Activated CD8-positive, alpha-beta memory T cell treated with anti-CD3 and anti-CD28 coated beads, Interleukin-2, amount 50 U/mL, for 1 hour (primary cell): ENCODE measurements around the gene LRIG3.

Experiments used
- DNase-seq: peaks from one replicate; pipeline ENCODE4 v3.0.0-alpha.2; 2020; ENCODE audit errors: extremely low read depth

Gene LRIG3

DNA sequence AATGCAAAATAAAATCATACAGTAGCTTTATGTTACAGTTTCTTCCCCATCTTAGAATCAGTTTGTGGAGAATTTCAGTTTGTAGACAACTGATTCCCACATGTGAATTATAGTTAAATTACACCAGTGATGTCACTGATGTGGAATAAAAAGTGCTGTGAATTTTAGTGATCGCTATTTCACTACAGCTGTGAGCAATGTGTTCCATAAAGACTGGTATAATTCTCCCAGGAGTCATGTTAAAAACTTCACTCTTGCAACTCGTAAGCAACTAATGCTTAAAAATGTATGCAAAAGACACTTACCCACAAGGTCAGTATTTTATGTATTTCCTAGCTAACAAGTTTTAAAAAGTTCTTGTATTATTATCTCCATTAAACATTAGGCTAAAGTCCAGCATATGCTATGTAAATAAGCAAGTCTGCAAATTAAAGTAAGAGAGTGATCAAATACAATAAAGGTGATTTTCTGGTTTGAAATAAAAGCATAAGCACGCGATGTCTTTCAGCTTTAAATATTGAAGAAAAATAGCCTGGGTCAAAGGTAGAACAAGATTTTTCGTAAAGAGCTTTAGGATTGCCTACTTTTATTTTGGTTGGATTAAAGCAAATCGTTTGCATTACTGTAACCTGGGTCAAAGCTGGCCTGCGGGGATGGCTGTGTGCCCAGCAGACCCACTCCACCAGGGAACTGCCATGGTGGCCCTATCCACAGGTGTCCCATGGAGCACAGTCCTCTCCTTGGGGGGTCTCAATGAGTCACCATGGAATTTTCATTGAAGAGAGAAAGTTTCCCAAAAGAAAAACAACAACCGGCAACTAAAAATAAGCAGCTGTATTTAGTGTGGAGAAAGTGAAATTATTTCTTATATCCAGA lies 12.7 kb upstream of the LRIG3 start:
- no peak for DNase-seq

DNA sequence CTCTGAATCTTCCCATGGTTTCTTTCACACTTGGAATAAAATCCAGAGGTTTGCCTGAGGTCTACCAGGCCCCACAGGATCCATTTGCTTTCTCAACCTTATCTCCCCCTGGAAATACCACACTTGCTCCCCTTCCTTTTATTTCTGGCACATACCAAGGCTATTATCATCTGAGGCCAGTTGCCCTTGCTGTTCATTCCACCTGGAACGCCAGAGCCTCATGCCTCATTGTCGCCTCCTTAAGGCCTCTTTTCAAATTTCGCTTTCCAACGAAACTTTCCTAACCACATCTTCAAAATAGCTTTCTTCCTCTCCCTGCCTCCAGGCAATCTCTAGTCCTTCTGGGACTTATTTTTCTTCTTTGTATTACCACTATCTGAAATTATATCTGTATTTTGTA lies 11.2 kb upstream of the LRIG3 start:
- DNase-seq: no peak

DNA sequence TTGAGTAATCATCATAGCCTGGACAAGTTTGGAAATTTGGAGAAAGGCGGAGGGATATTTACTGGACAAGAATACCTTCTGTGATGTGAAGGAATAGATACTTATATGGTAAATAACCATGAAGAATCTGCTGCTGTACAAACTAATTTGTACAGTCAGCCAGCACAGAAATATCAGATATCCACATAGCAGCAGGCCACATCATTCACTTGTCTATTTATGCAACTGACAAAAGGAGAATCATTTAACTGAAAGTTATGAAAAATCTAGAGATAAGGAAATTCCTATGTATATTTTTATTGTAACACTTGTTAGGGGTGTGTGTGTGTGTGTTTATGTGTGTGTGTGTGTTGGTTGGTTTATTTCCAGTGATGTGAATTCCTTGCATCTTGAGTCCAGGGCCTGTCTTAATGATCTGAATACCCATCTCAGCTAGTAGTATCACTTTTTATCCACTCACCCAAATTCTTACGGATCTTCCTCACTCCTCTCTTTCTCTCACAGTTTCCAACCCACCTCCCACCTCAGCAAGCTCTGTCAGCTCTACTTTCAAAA lies 10.5 kb upstream of the LRIG3 start:
- no peak for DNase-seq

DNA sequence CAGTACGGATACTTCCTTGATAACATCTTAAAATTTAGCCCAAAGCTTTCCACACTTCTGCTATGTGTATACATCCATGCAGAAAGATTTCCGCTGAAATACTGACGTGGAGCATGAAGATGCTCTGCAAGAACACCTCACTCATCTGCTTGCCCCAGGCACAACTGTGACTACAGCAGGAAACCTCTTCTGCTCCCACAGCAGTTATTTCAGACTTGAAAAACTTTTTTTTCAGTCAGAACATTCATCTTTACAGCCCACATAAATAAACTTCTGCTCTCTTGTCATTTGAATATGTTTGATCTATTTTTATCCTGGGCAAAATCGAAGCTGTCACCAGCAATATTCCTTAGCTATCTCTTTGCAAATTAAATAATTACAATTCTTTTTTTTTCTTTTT lies 6.8 kb upstream of the LRIG3 start:
- DNase-seq: no peak

DNA sequence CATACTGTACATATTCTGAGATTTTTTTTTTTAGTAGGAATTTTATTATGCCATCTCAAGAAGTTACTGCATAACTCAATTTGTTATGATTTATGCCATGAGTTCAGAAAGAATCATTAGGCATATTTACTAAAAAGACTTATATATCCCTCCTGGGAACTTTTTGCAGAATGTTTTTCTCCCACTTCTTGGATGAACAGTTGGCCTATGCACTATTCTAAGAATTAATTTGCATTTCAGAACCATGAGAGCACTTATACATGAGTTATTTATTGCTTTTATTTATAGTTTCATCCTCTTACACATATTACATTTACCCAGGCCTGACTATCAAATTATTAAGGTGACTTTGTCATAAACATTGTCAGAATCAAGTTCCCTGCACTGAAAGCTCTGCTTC lies 6.3 kb upstream of the LRIG3 start:
- no peak for DNase-seq

DNA sequence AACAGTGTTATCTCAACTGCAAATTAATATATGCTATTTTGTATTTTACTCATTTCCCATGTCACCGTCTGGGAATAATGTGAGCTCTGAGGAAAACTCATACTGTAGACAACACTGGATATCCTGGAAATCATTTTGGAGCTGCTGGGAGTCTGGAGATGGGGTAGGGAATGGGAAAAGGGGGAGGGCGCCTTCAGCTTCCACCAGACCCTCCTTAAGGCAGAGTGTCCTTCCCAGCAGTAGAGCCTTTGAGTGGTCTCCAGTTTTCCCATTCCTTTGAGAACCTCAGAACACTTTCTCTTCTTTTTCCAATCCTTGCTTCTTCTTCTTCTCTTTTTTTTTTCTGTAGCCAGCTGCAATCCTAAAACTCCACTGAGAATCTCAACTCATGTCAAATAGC lies 5.4 kb upstream of the LRIG3 start:
- no peak for DNase-seq

DNA sequence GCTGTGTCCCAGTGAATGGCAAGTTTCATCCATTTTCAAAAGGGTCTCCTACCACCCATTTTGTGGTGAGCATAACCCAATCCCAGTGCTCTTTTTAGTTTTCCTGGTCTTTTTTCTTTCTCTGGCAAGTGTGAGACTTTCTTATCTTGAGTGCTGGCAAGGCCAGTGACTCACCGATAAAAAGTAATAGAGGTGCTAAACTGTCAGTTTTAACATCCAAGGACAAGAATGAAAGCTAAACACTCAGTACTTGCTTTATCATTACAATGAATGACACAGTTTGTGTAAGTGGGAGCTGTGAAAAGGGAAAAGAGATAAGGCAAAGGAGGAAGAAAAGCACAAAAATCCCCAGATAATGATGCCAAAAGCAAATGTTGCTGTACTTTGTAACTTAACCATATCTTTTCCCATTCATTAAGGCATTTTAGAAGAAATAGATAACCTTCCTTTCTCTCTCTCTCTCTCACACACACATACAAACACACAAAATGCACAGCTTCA lies 4.9 kb upstream of the LRIG3 start:
- no peak for DNase-seq

DNA sequence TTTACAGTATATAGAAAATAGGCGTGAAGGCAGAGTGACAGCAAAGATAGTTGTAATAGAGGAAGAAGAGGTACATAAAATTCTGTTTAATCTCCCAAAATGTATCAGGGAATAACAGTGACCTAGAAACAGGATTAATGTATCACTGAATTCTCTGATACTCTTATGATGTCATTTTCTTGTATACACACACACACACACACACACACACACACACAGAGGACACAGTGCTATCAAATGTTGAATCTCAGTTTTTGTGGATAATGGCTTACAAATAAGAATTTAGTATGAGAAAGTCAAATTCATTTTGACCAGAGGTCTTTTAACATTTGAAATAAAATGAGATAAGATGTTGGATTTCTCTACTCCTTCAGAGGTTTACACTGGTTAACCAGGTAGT lies 4.3 kb upstream of the LRIG3 start:
- DNase-seq: no peak

DNA sequence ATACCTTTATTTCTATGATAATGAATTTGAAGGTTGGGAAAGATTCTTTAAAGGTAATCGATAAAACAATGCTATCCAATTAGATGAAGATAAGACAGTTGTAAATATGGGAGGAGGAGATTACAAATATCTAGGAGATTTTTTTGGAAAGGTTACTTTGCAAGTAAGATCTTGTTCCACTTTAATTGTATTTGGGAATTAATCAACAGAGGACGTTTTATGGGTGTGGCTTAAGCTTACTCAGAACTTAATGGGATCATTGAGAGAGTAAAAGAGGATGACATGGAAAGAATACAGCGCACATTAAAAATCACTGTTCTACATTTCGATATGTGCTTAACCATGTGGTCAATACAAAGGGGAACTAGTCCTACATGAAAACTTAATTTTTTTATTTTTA lies 3.5 kb upstream of the LRIG3 start:
- no peak for DNase-seq

DNA sequence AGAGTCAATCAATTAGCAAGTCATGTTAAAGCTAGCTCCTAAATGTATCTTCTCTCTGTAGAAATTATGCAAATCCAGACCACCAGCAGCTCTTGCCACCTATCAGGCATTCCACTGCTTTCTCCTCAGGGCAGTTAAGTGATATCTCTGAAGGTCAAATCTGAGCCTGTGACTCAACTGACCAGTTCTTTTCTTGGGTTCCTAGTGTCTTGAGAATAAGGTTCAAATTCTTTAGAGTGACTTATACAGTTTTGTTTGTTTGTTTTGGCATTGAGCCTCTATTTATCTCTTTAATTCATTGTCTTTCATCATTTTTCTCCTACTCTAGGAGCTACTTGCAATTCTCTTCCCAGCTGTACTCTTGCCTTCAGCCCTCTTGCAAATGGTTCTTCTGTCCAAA lies 2.5 kb upstream of the LRIG3 start:
- no peak for DNase-seq

DNA sequence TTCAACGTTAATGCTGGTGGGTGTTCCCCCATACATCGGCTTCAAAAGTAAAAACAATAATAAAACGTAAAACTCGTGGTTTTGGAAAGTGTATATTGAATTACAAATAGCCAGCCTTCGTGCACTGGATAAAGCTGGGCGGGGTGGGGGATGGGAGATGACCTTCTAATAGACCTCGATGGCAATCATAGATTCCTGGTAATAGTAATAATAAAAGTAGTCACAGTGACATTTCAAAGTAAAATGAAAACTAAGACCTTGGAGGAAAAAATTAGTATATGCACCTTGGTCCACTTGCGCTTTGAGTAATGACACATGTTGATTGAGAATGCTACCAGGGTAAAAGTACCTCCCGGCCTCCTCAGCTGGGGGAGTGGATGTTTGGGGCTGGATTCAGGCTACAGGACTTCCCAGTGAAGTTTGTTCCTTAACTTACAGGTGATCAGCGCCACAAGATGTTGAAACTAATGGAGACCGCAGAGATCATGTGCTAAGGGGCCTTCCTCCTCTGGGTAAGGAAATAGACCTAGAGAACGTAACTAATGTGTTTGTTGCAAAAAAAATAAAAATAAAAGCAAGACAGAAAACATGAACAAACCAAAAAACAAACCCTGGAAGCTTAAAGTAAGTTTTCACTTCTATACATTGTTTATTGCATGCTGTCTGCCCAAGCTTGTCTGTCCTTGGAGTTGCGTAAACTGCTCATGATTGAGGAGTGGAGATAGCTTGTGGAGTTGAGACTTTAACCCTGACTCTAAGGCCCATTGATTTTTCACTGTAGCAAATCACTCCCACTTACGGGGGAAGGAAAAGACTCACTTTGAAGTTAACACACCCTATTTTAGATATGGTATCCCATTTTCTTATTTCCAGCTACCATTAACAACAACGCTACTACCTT lies 907 bp upstream of the LRIG3 start:
- DNase-seq: no peak

DNA sequence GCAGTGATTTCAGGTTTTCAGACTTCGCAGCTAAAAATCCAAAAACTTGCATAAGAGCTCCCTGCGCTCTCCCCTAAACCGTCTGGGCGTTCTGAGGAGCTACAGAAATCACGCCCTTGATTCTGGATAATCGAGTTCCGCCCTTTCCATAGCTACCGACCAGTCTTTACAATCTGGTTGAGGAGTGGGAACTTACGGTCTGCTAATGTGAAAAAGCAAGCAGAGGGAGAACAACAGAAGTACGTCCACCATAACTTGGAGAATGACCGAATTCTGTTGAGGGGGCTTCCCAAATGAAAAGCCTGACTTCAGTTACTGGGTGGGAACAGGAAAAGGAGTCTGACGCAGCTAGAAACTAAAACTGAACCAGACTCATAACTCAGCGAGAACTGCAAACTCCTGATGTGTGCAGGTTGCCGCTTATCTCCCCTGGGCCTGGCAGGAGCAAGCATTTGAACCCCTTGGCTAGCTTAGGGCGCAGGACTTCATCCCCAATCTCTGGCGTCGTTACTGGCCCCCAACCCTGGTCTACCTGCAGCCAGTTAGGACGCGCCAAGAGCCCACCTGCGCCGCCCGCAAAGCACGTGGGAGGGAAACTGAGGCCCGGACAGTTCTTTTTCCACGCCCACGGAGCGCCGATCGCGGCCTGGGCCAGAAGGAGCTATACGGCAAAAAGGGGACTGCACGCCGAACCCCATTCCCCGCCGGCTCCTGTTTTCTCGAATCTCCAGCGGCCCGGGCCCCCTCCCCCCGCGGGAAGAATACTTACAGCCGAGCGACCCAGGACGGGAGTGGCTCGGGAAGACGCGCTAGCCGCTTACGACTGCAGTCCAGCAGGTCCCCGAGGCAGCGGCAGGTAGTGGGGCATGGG lies 838 bp downstream of the LRIG3 start:
- DNase-seq: no peak

DNA sequence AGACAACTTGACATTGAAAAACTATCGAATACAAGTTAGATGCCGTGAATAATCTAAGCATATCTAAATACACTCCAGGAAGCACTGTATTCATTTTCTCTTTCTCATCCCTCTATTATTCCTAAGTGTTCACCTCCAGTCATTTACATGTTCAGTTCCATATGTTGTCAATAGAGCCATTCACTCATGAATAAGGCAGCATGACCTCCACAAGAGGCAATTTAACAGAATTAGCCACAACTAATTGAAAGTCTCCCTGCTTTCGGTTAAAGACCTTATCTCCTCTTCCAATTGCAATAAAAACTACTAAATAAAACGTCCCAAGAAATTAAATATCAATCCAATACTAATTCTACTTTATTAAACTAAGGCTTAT lies 1.8 kb downstream of the LRIG3 start:
- no peak for DNase-seq

DNA sequence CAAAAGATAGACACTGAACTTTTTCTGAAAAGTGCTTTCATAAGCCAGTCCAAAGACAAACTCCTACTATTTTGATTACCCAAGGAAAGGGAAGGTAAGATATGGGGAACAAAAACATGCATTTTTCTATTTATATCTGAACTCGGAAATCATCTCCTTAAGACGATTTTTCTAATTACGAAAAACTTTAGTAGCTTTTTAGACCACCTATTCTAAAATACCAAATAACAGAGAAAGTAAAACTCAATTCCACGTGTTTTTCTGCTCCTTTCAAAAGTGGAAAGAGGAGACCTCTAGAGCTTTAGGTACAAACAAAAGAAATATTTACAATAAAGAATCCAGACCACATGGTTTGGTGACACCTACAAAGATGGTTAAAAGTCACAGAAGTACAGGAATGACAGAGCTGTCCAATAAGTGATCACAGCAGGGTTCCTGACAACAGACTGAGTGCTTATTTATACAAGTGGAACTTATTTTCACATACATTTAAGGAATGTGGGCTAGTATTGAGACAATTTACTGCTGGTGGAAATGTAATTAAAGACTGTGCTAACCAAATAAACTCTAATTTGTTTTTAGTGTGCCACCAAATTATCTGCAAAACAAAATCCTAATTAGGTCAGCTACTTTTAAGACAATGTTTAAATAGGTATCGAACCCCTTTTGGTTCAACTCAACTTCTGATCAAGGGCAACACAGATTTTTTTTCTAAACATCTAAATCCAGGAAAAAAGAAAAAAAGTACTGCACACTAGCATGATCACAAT lies 2.4 kb downstream of the LRIG3 start:
- no peak for DNase-seq

DNA sequence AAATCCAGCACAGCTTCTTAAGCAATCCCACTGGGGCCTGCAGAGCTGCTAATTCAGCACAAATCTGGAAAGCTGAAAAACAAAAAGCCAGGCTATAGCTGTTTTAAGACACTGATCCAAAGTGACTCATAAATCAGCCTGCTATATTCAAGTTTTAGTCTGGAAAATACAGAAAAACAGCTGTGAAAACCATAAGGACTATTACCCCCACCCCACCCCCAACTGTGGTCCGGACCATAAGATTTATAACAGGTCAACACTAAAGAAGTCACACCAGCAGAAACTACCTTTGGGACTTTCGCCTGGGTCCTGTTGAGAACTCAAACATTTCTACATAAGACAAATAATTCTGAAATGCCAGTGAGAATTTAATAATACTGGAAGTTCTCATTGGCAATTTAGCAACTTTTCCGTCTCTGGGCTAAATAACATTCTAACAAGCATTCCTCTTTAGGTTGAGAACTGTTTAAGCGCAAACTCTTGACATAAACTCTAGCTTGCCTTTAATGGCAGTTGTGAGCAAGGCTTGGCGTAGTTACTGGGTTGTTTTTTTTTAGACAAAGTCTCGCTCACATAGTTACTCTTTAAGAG lies 3.3 kb downstream of the LRIG3 start:
- DNase-seq: no peak

DNA sequence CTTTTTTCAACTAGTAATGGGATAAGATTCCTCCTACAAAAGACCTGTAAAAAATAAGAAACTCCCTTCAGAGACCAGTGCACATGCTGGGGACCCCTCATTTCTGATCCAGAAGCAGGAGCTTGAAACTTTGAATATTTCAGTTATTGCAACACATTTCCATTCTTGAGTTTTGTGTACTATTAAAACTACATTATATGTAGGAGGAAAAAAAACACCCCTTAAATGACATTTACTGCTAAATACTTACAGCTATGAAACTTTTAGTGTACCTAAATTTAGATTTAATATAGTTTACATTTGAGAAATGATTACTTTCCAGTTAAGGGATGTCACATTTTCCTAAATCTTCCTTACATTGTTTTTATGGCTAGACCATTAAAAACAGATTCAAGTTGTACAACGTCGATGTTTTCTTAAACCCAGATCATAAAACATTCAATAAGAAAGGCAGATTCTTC lies 4.1 kb downstream of the LRIG3 start:
- DNase-seq: no peak

DNA sequence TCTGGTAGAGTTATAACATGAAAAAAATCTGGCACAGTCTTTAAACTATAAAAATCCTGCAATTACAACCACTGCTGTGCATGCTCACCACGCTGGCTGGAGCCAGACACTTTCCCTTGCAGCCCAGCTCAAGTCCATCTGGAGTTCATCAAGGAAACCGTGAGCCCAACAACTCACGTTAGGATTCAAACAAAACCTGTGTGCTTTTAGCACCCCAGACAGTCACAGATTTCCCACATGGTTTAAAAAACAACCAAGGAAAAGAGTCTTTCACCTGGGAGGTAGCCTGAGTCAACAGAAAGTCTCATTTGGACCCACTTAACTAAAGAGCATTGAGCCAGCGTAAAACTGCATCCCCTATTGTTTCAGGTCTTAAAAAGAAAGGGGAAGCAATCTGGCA lies 4.7 kb downstream of the LRIG3 start:
- no peak for DNase-seq

DNA sequence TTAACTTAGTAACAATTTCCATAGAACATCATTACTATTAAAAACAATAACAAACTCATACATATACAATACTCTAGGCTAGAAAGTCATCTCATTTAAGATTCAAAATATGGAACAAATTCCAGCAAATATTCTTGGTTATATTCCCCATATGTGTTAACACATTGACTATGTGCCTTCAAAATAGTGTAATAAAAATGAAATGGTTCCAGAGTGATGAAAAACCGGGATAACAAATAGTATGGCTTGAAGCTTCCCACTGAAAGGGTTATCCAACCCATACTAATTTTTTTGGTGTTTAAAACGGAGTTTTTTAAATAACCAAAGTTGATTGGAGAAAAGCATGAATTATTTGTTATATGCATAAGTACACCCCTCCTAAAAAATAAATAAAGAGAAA lies 5.3 kb downstream of the LRIG3 start:
- no peak for DNase-seq

DNA sequence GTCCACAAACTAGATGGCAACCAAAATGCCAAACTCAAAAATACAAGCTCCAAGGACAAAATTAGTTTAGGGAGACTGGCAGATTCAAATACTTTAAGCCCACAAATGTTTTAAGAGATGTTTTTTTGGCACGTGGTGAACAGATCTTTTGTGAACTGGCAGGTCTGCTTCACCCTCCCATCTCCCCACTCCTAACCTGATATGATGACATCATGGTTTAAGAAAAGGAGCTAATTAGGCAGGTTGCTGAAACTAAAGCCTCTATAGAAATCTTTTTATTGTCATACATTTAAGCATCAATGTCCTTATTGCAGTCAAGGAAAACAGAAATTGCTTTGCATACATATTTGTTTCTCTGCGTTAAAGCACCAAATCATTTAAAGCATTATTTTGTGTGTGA lies 5.8 kb downstream of the LRIG3 start:
- no peak for DNase-seq

DNA sequence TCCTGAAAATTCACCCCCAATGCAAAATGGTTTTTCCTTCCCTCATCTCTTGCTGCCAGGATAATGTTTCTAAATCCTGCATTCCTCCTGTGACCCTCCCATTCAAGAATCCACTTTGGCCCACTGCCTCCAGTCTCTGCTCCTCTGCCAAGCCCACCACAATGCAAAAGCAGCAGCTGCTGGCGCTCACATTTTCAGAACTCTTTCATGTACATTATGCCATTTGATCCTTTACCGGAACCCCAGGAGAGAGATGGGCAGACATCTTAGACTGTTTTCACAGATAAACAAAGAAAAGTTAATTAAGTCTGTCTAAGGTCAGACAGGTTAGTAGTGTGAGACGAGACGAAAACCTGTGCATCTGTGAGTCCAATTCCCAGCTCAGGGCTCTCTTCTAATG lies 12.9 kb downstream of the LRIG3 start:
- DNase-seq: no peak
